ENCODE measurements around the gene DHX35. TPM values are rescaled to one million over a fixed set of nuclear protein-coding genes. Genes with fewer than 3 reads are reported as not detected.

DHX35 gene
- total and polyA plus RNA-seq, 2 of the 13 experiments (the other 11 are each of a cell fraction or from before 2014, with no cell fraction given): 25.8 to 28.7 TPM

GRCh38 chr20:38985603-38986170 lies 23.5 kb downstream of the DHX35 start (continued):
- peak; percentile 67; the same call in 1 of the 2 replicates for TF ChIP-seq ZNF646 (CRISPR knock-in tag; IDR thresholded peaks at IDR 0.05)
- TF ChIP-seq ERF (CRISPR knock-in tag; IDR thresholded peaks at IDR 0.05): peak; percentile 48; the same call in 1 of the 2 replicates
- TF ChIP-seq EP300 (IDR thresholded peaks at IDR 0.05; ENCODE audit: low read depth in 2 of 2, low read length in 2 of 2): peak in 1 of 2 experiments; percentile 57; a peak in 2 of 4 replicates
- peak; percentile 44; the same call in 1 of the 2 replicates for TF ChIP-seq EP300 (CRISPR knock-in tag; IDR thresholded peaks at IDR 0.05; ENCODE audit: borderline replicate concordance)
- no peak for TF ChIP-seq NR2F6 (IDR thresholded peaks at IDR 0.05)
- 0 out of 2 replicates have a peak, but pooled peaks have one; percentile 35 for TF ChIP-seq NR2F6 (CRISPR knock-in tag; IDR thresholded peaks at IDR 0.05)
- peak; percentile 83 for TF ChIP-seq HOMEZ (CRISPR knock-in tag; IDR thresholded peaks at IDR 0.05; ENCODE audit: low read depth)
- TF ChIP-seq HNF1A (IDR thresholded peaks at IDR 0.05; ENCODE audit: low read depth): peak; percentile 57; the same call in 1 of the 2 replicates
- TF ChIP-seq HNF1A (CRISPR knock-in tag; IDR thresholded peaks at IDR 0.05; ENCODE audit: borderline replicate concordance): no peak
- peak; percentile 42; the same call in 1 of the 2 replicates for TF ChIP-seq CEBPB (IDR thresholded peaks at IDR 0.05; ENCODE audit: borderline replicate concordance, low read depth, low read length)
- TF ChIP-seq MIXL1 (CRISPR knock-in tag; IDR thresholded peaks at IDR 0.05): 0 out of 2 replicates have a peak, but pooled peaks have one; percentile 29
- no peak for TF ChIP-seq SNRNP70 (IDR thresholded peaks at IDR 0.05; ENCODE audit: low read depth, low read length)
- peak; percentile 48; the same call in 1 of the 2 replicates for TF ChIP-seq BCL6 (CRISPR knock-in tag; IDR thresholded peaks at IDR 0.05)
- 0 out of 2 replicates have a peak, but pooled peaks have one; percentile 29 for TF ChIP-seq ARNT2 (CRISPR knock-in tag; IDR thresholded peaks at IDR 0.05; ENCODE audit: low read depth)
- TF ChIP-seq KAT7 (CRISPR knock-in tag; IDR thresholded peaks at IDR 0.05; ENCODE audit: borderline replicate concordance): no peak
- 0 out of 2 replicates have a peak, but pooled peaks have one; percentile 13 for TF ChIP-seq RCOR2 (CRISPR knock-in tag; IDR thresholded peaks at IDR 0.05)
- TF ChIP-seq FOSL2 (CRISPR knock-in tag; IDR thresholded peaks at IDR 0.05): peak; percentile 37; the same call in 1 of the 2 replicates

Measured in HepG2 (cell line).